PC-3 (cell line): Measurements from ENCODE around the gene MED12L. TPM values are rescaled to one million over a fixed set of nuclear protein-coding genes. Genes with fewer than 3 reads are reported as not detected.

Experiments used
- ATAC-seq: fragments of 200-7000 bp; cut with Tn5 transposase; 2 replicates; pipeline ENCODE4 v1.9.1; 2020; ENCODE audit warnings: mild to moderate bottlenecking, moderate library complexity
- BruUV-seq: library from RNA; stranded (reverse); fragments of 400-500 nt; replicated peaks from 2 replicates; lab custom pipeline; 2021; lab: Mats Ljungman, UMichigan
- CTCF ChIA-PET: fragments of 300-600 bp; sonication (Branson Sonifier 250); formaldehyde crosslinking; loops from one replicate; lab custom pipeline; 2022; ENCODE audit warnings: antibody characterized with exemption; lab: Charles Lee
- POLR2A ChIA-PET: fragments of 300-600 bp; sonication (Branson Sonifier 250); formaldehyde crosslinking; loops from one replicate; lab custom pipeline; 2022; ENCODE audit warnings: antibody characterized with exemption; ENCODE audit not compliant: unreplicated experiment; lab: Charles Lee
- DNase-seq: peaks from one replicate; pipeline ENCODE4 v3.0.0-alpha.2; 2015
- H2AFZ ChIP-seq: fragments of 300-600 bp; sonication (generic); 2 replicates; pipeline ENCODE4 v1.6.0; 2016; ENCODE audit warnings: antibody characterized with exemption, low read length
- H3F3A ChIP-seq: fragments of 300-600 bp; sonication (generic); one replicate; pipeline ENCODE4 v1.6.0; 2017; ENCODE audit warnings: antibody characterized with exemption, low read length, control low read depth, mild to moderate bottlenecking; ENCODE audit not compliant: unreplicated experiment
- H3K27ac ChIP-seq: fragments of 300-600 bp; sonication (generic); 2 replicates; pipeline ENCODE4 v1.5.1; 2016; ENCODE audit warnings: mild to moderate bottlenecking, low read length
- H3K27me3 ChIP-seq: fragments of 300-600 bp; sonication (generic); 2 replicates; pipeline ENCODE4 v1.6.1; 2016; ENCODE audit warnings: low read length, mixed read lengths
- H3K36me3 ChIP-seq: fragments of 300-600 bp; sonication (generic); 2 replicates; pipeline ENCODE4 v1.6.1; 2016; ENCODE audit warnings: low read depth, mixed run types, low read length, mixed read lengths
- H3K4me1 ChIP-seq: fragments of 300-600 bp; sonication (generic); 2 replicates; pipeline ENCODE4 v1.5.1; 2016; ENCODE audit warnings: low read length; ENCODE audit not compliant: insufficient read depth
- H3K4me2 ChIP-seq: fragments of 300-600 bp; sonication (generic); 2 replicates; pipeline ENCODE4 v1.6.0; 2016; ENCODE audit warnings: low read length
- H3K4me3 ChIP-seq: fragments of 300-600 bp; sonication (generic); 2 replicates; pipeline ENCODE4 v1.5.1; 2016; ENCODE audit warnings: mild to moderate bottlenecking, low read length, mixed read lengths
- H3K79me2 ChIP-seq: fragments of 300-600 bp; sonication (generic); 2 replicates; pipeline ENCODE4 v1.6.1; 2017; ENCODE audit warnings: low read length, mixed read lengths
- H3K9ac ChIP-seq: fragments of 300-600 bp; sonication (generic); 2 replicates; pipeline ENCODE4 v1.6.0; 2016; ENCODE audit warnings: mild to moderate bottlenecking, low read length
- H3K9me2 ChIP-seq: fragments of 300-600 bp; sonication (generic); replicated peaks from 2 replicates; pipeline ENCODE4 v1.6.1; 2016; ENCODE audit warnings: mixed run types, low read length, mixed read lengths
- H3K9me3 ChIP-seq: fragments of 300-600 bp; sonication (generic); 2 replicates; pipeline ENCODE4 v1.6.1; 2016; ENCODE audit warnings: low read length, mixed read lengths
- H4K20me1 ChIP-seq: fragments of 300-600 bp; sonication (generic); 2 replicates; pipeline ENCODE4 v1.6.1; 2016; ENCODE audit warnings: low read length, mixed read lengths
- CTCF ChIP-seq: fragments of 300-600 bp; sonication (generic); conservative IDR thresholded peaks from 2 replicates; pipeline ENCODE4 v1.5.1; 2017; ENCODE audit warnings: antibody characterized with exemption, low read depth, mild to moderate bottlenecking, low read length
- EZH2 ChIP-seq: fragments of 300-600 bp; sonication (generic); IDR thresholded peaks from one replicate; pipeline ENCODE4 v1.6.1; 2017; ENCODE audit warnings: antibody characterized with exemption, mild to moderate bottlenecking, low read length; ENCODE audit not compliant: unreplicated experiment
- EZH2phosphoT487 ChIP-seq: fragments of 300-600 bp; sonication (generic); IDR thresholded peaks from 2 replicates; pipeline ENCODE4 v1.6.1; 2018; ENCODE audit warnings: mild to moderate bottlenecking, antibody characterized with exemption, low read length, borderline replicate concordance
- intact Hi-C: fragments of 100-400 bp; cut with micrococcal nuclease; formaldehyde crosslinking; loops from 2 replicates; pipeline ENCODE4 v1.9.0; 2023
- total RNA-seq: library from RNA; depleted of rRNA; stranded (reverse); fragments of >200 nt; gene quantifications from 2 replicates; pipeline ENCODE4 v1.2.3, GENCODE V29; 2014

The MED12L gene
- total RNA-seq, 1 experiment from 2014 or later, result 0.55 TPM

- Histone ChIP-seq H3K9me2 (no peaks in the 10 kb centered on the region), H3K36me3 (no peaks in the 10 kb centered on the region), H3K9ac (no peak overlapping the region), H3K4me1 (peaks cover 6% of the 10 kb centered on the region; the same call in 1 of the 2 replicates), H3K4me2 (no peak overlapping the region), H3F3A (no peaks in the 10 kb centered on the region), H4K20me1 (no peaks in the 10 kb centered on the region), H3K4me3 (no peak overlapping the region), H3K27ac (no peak overlapping the region), H3K9me3 (no peaks in the 10 kb centered on the region), H3K27me3 (no peaks in the 10 kb centered on the region), H2AFZ (no peak overlapping the region), H3K79me2 (no peaks in the 10 kb centered on the region)
- POLR2A ChIA-PET, result no interaction called here
- CTCF ChIA-PET, result interaction anchor here (0.5 kb wide), 1 partner anchor 17 kb away, joined by 3 read pairs; no protein-coding TSS in a partner anchor
- intact Hi-C loops, result no loop called here
- no TSS peak for BruUV-seq
- DNase-seq (no peak), ATAC-seq (no peak)
- TF ChIP-seq EZH2 (no peak), CTCF (no peak), EZH2phosphoT487 (no peak)
Measured at GRCh38 chr3:151456065-151456464, 370.6 kb downstream of the MED12L start.

GRCh38 chr3:151459358-151459757 is 373.9 kb downstream of the MED12L start:
- Histone ChIP-seq H3K4me1 (peaks cover 6% of the 10 kb centered on the region; the same call in 1 of the 2 replicates), H3F3A (no peaks in the 10 kb centered on the region), H3K27me3 (no peaks in the 10 kb centered on the region), H3K4me2 (no peak overlapping the region), H3K9me3 (no peaks in the 10 kb centered on the region), H4K20me1 (no peaks in the 10 kb centered on the region), H3K9ac (no peak overlapping the region), H2AFZ (no peak overlapping the region), H3K4me3 (no peak overlapping the region), H3K9me2 (no peaks in the 10 kb centered on the region), H3K36me3 (no peaks in the 10 kb centered on the region), H3K27ac (no peak overlapping the region), H3K79me2 (no peaks in the 10 kb centered on the region)
- ATAC-seq (no peak), DNase-seq (no peak)
- CTCF ChIA-PET, result no interaction called here
- BruUV-seq, result no TSS peak
- intact Hi-C loops, result no loop called here
- POLR2A ChIA-PET, result no interaction called here
- TF ChIP-seq EZH2, result no peak
- TF ChIP-seq EZH2phosphoT487, result no peak
- no peak for TF ChIP-seq CTCF

- TF ChIP-seq EZH2 (no peak), EZH2phosphoT487 (no peak), CTCF (no peak)
- Histone ChIP-seq H3K36me3 (no peaks in the 10 kb centered on the region), H2AFZ (peak overlapping the region; percentile 95), H3K4me2 (peak overlapping the region; percentile 92), H3K4me3 (peak overlapping the region; percentile 72), H3F3A (no peaks in the 10 kb centered on the region), H4K20me1 (no peaks in the 10 kb centered on the region), H3K79me2 (no peaks in the 10 kb centered on the region), H3K9ac (no peak overlapping the region), H3K27me3 (no peaks in the 10 kb centered on the region), H3K9me3 (no peaks in the 10 kb centered on the region), H3K9me2 (no peaks in the 10 kb centered on the region), H3K4me1 (peaks cover 6% of the 10 kb centered on the region; the same call in 1 of the 2 replicates), H3K27ac (no peak overlapping the region)
- intact Hi-C loops, result no loop called here
- POLR2A ChIA-PET, result no interaction called here
- CTCF ChIA-PET, result no interaction called here
- ATAC-seq (peak; percentile 34; the same call in 1 of the 2 replicates), DNase-seq (peak; percentile 27)
- no TSS peak for BruUV-seq
Measured at GRCh38 chr3:151460228-151460627, 374.8 kb downstream of the MED12L start.
